A549 (cell line): Measurements from ENCODE around the gene CCPG1. TPM values are rescaled to one million over a fixed set of nuclear protein-coding genes. Genes with fewer than 3 reads are reported as not detected.
A peak's percentile ranks its signal among the peaks of the same experiment; 100 is the strongest.

Source experiments
- ATAC-seq, 2 experiments: fragments of 200-7000 bp in 1 of 2; fragments of >200 bp in 1 of 2; cut with Nextera tagmentation in 1 of 2; cut with Tn5 transposase in 1 of 2; 3 replicates each; pipeline versions ENCODE4 v1.8.0 to v1.9.1; 2018 to 2020; ENCODE audit warnings: mild to moderate bottlenecking in 1 of 2, moderate library complexity in 1 of 2
- CTCF ChIA-PET: fragments of 300-600 bp; sonication (Branson Sonifier 250); formaldehyde crosslinking; extraction: SDS; loops from one replicate; lab custom pipeline; 2021; ENCODE audit warnings: antibody characterized with exemption, inconsistent platforms; lab: Yijun Ruan, JAX
- POLR2A ChIA-PET: fragments of 350-600 bp; formaldehyde crosslinking; extraction: SDS; loops from one replicate; lab custom pipeline; 2021; ENCODE audit warnings: antibody characterized with exemption, inconsistent platforms; lab: Yijun Ruan, JAX
- DNase-seq, 2 experiments: peaks; one replicate each; pipeline versions ENCODE4 v3.0.0 to v3.0.0-alpha.2; 2011 to 2016; ENCODE audit warnings: low read depth in 1 of 2, low spot score in 1 of 2
- FAIRE-seq: peaks from 2 replicates; lab custom pipeline; 2011; peaks lifted over from hg19 to GRCh38; lab: Jason Lieb, UNC
- H3K27ac ChIP-seq, 2 experiments: fragments of >200 bp; sonication (Bioruptor Twin); formaldehyde crosslinking; 3 replicates each; pipeline ENCODE4 v1.5.1; 2016 to 2017
- H3K4me1 ChIP-seq: fragments of >200 bp; sonication (Bioruptor Twin); formaldehyde crosslinking; 3 replicates; pipeline ENCODE4 v1.6.1; 2016
- H3K4me2 ChIP-seq: fragments of >200 bp; sonication (Bioruptor Twin); formaldehyde crosslinking; 3 replicates; pipeline ENCODE4 v1.6.1; 2016
- H3K4me3 ChIP-seq: fragments of >200 bp; sonication (Bioruptor Twin); formaldehyde crosslinking; 3 replicates; pipeline ENCODE4 v1.5.1; 2016
- H3K9me3 ChIP-seq: fragments of >200 bp; sonication (Bioruptor Twin); formaldehyde crosslinking; 3 replicates; pipeline ENCODE4 v1.6.1; 2016
- CBX2 ChIP-seq: fragments of 200-600 bp; sonication (generic); IDR thresholded peaks from 2 replicates; pipeline ENCODE4 v1.6.1; 2016; ENCODE audit warnings: low read depth, mild to moderate bottlenecking, borderline replicate concordance
- CHD2 ChIP-seq: fragments of 150-350 bp; IDR thresholded peaks from 2 replicates; pipeline ENCODE4 v1.6.1; 2014; ENCODE audit warnings: low read length; ENCODE audit not compliant: partially characterized antibody
- E2F6 ChIP-seq: IDR thresholded peaks from 2 replicates; pipeline ENCODE4 v1.6.1; 2012; ENCODE audit warnings: low read depth, borderline replicate concordance
- EHF ChIP-seq: fragments of 250-450 bp; sonication (Bioruptor Pico); IDR thresholded peaks from 2 replicates; pipeline ENCODE4 v1.5.0; 2020; ENCODE audit warnings: mild to moderate bottlenecking
- ESRRA ChIP-seq: fragments of 150-350 bp; IDR thresholded peaks from 2 replicates; pipeline ENCODE4 v1.6.1; 2014; ENCODE audit warnings: mild to moderate bottlenecking, low read length, borderline replicate concordance
- FOSL2 ChIP-seq, 2 experiments: fragments of 450-650 bp in 1 of 2; fragments of >200 bp in 1 of 2; sonication (Bioruptor Twin) in 1 of 2; formaldehyde crosslinking; IDR thresholded peaks; 2 replicates each; pipeline versions ENCODE4 v1.5.0 to v1.6.1; 2016 to 2020; ENCODE audit warnings: mild to moderate bottlenecking in 1 of 2, moderate library complexity in 1 of 2
- FOXS1 ChIP-seq: fragments of 250-450 bp; sonication (Bioruptor Pico); IDR thresholded peaks from 2 replicates; pipeline ENCODE4 v1.5.0; 2020; ENCODE audit warnings: mild to moderate bottlenecking, moderate library complexity
- GATA3 ChIP-seq: IDR thresholded peaks from 2 replicates; pipeline ENCODE4 v1.6.1; 2012; ENCODE audit warnings: borderline replicate concordance
- HDAC2 ChIP-seq: fragments of 200-600 bp; sonication (generic); IDR thresholded peaks from 2 replicates; pipeline ENCODE4 v1.6.1; 2016
- HES2 ChIP-seq: fragments of >200 bp; sonication (Bioruptor Twin); formaldehyde crosslinking; IDR thresholded peaks from 2 replicates; pipeline ENCODE4 v1.6.1; 2016
- HMGXB4 ChIP-seq: fragments of 250-450 bp; sonication (Bioruptor Pico); IDR thresholded peaks from 2 replicates; pipeline ENCODE4 v1.5.0; 2021; ENCODE audit warnings: mild to moderate bottlenecking, moderate library complexity, borderline replicate concordance
- HOXB5 ChIP-seq: fragments of 250-450 bp; sonication (Bioruptor Pico); IDR thresholded peaks from 2 replicates; pipeline ENCODE4 v1.5.0; 2020; ENCODE audit warnings: mild to moderate bottlenecking, moderate library complexity
- KDM1A ChIP-seq: fragments of 200-600 bp; sonication (generic); IDR thresholded peaks from 2 replicates; pipeline ENCODE4 v1.6.1; 2016; ENCODE audit warnings: low read depth, mild to moderate bottlenecking
- KDM5A ChIP-seq: fragments of 200-600 bp; sonication (generic); IDR thresholded peaks from 2 replicates; pipeline ENCODE4 v1.6.1; 2016; ENCODE audit warnings: antibody characterized with exemption, mild to moderate bottlenecking
- MAFK ChIP-seq: fragments of 450-650 bp; IDR thresholded peaks from 2 replicates; pipeline ENCODE4 v1.6.1; 2014; ENCODE audit not compliant: partially characterized antibody
- POLR2AphosphoS2 ChIP-seq: conservative IDR thresholded peaks from 2 replicates; pipeline ENCODE4 v1.6.1; 2012; ENCODE audit warnings: low read length, improper control_type of control experiment, inconsistent platforms
- RARB ChIP-seq: fragments of 250-450 bp; sonication (Bioruptor Pico); IDR thresholded peaks from 2 replicates; pipeline ENCODE4 v1.8.0; 2021; ENCODE audit warnings: mild to moderate bottlenecking, moderate library complexity
- RFX5 ChIP-seq: fragments of 450-650 bp; IDR thresholded peaks from 2 replicates; pipeline ENCODE4 v1.7.1; 2014; ENCODE audit warnings: antibody characterized with exemption, mild to moderate bottlenecking, moderate library complexity
- SREBF2 ChIP-seq: fragments of 450-650 bp; IDR thresholded peaks from 2 replicates; pipeline ENCODE4 v1.6.1; 2014; ENCODE audit warnings: mild to moderate bottlenecking, moderate library complexity
- TFCP2L1 ChIP-seq: fragments of 250-450 bp; sonication (Bioruptor Pico); IDR thresholded peaks from 2 replicates; pipeline ENCODE4 v1.5.0; 2021; ENCODE audit warnings: mild to moderate bottlenecking
- TP53 ChIP-seq: fragments of 250-450 bp; sonication (Bioruptor Pico); IDR thresholded peaks from 2 replicates; pipeline ENCODE4 v1.5.0; 2021; ENCODE audit warnings: mild to moderate bottlenecking, moderate library complexity
- USF2 ChIP-seq: fragments of 450-650 bp; IDR thresholded peaks from 2 replicates; pipeline ENCODE4 v1.6.1; 2014; ENCODE audit warnings: antibody characterized with exemption
- ZNF302 ChIP-seq: fragments of 250-450 bp; sonication (Bioruptor Pico); IDR thresholded peaks from 2 replicates; pipeline ENCODE4 v1.9.0; 2021; ENCODE audit warnings: inconsistent platforms, mild to moderate bottlenecking, moderate library complexity
- ZSCAN20 ChIP-seq: fragments of 250-450 bp; sonication (Bioruptor Pico); IDR thresholded peaks from 2 replicates; pipeline ENCODE4 v1.8.0; 2022; ENCODE audit warnings: mild to moderate bottlenecking, moderate library complexity
- WGBS: methylation state at CpG from one replicate; pipeline ENCODE4 v1.1.6; 2017; ENCODE audit errors: missing lambda C conversion rate; 5-methylcytosine and 5-hydroxymethylcytosine counted together
- polyA plus RNA-seq, 4 experiments: library from polyadenylated mRNA; depleted of rRNA in 3 of 4; stranded (reverse); fragments of >200 nt; fragmentation: RNase III in 1 of 4; extraction: RNeasy Plus Mini Kit Qiagen cat#74134 plus additional on column Dnase treatment in 1 of 4; gene quantifications; 2 replicates in 3 of 4; 3 replicates in 1 of 4; pipeline ENCODE4 v1.2.3, GENCODE V29; 2011 to 2017

CCPG1 gene
- polyA plus RNA-seq, 2 of the 4 experiments (the other 2 are of a cell fraction): 36.6 to 176 TPM

GRCh38 chr15:55366981-55367380 lies 41.2 kb downstream of the CCPG1 start:
- Histone ChIP-seq H3K4me3 (no peak overlapping the region), H3K4me1 (peaks cover 4% of the 10 kb centered on the region; the same call in 1 of the 3 replicates), H3K4me2 (no peak overlapping the region), H3K27ac (no peak overlapping the region), H3K9me3 (no peaks in the 10 kb centered on the region)
- WGBS: 85% methylated on average over 1 of the region's 1 CpG
- ATAC-seq (no peak), DNase-seq (no peak), FAIRE-seq (peak; percentile 18)
- TF ChIP-seq FOXS1 (CRISPR knock-in tag) (no peak), HOXB5 (CRISPR knock-in tag) (no peak), ESRRA (no peak), ZNF302 (CRISPR knock-in tag) (no peak), EHF (CRISPR knock-in tag) (no peak), GATA3 (no peak), CHD2 (no peak), SREBF2 (no peak)
- CTCF ChIA-PET: interaction anchor here (1.9 kb wide), 1 partner anchor 8 kb away, joined by 5 read pairs; no protein-coding TSS in a partner anchor
- POLR2A ChIA-PET: interaction anchor here (1.1 kb wide), 1 partner anchor 73 kb away, joined by 3 read pairs; no protein-coding TSS in a partner anchor

- Histone ChIP-seq H3K4me1 (peaks cover 11% of the 10 kb centered on the region; the same call in 2 of the 3 replicates), H3K9me3 (no peaks in the 10 kb centered on the region), H3K27ac (no peak overlapping the region), H3K4me2 (no peak overlapping the region), H3K4me3 (no peak overlapping the region)
- WGBS: 98% methylated on average over 2 of the region's 2 CpGs
- FAIRE-seq (no peak), ATAC-seq (no peak), DNase-seq (no peak)
- ChIA-PET CTCF (interaction anchor here (0.8 to 1.0 kb wide), 2 partner anchors 32 to 73 kb away, joined by 3 read pairs; no protein-coding TSS in a partner anchor), POLR2A (interaction anchor here (0.6 kb wide), 1 partner anchor 23 kb away, joined by 3 read pairs; no protein-coding TSS in a partner anchor)
- TF ChIP-seq KDM5A: no peak
Measured at GRCh38 chr15:55362641-55363040, 45.5 kb downstream of the CCPG1 start.

- no peak overlapping the region for H3K27ac ChIP-seq
- H3K4me3 ChIP-seq: no peak overlapping the region
- H3K4me2 ChIP-seq: no peak overlapping the region
- H3K4me1 ChIP-seq: peaks cover 13% of the 10 kb centered on the region; the same call in 2 of the 3 replicates
- H3K9me3 ChIP-seq: no peaks in the 10 kb centered on the region
- POLR2A ChIA-PET: no interaction called here
- CTCF ChIA-PET: interaction anchor here (1.0 kb wide), 1 partner anchor 47 kb away, joined by 4 read pairs; the partner anchor contains the start of genes CCPG1 and PIERCE2
- no peak for ATAC-seq
- no peak for DNase-seq
- FAIRE-seq: no peak
- WGBS: 93% methylated on average over 10 of the region's 10 CpGs
- TF ChIP-seq RFX5: no peak
Measured at GRCh38 chr15:55361048-55361447, 47.1 kb downstream of the CCPG1 start.

GRCh38 chr15:55360256-55360655 lies 47.9 kb downstream of the CCPG1 start:
- DNase-seq (no peak), FAIRE-seq (no peak), ATAC-seq (no peak)
- ChIA-PET CTCF (interaction anchor here (1.2 kb wide), 1 partner anchor 21 kb away, joined by 4 read pairs; no protein-coding TSS in a partner anchor), POLR2A (no interaction called here)
- no peak overlapping the region for H3K27ac ChIP-seq
- no peak for TF ChIP-seq MAFK
- no peak for TF ChIP-seq POLR2AphosphoS2
- TF ChIP-seq HDAC2: no peak
- 93% methylated on average over 6 of the region's 6 CpGs for WGBS
- peaks cover 13% of the 10 kb centered on the region; the same call in 2 of the 3 replicates for H3K4me1 ChIP-seq
- no peaks in the 10 kb centered on the region for H3K9me3 ChIP-seq
- no peak overlapping the region for H3K4me2 ChIP-seq
- H3K4me3 ChIP-seq: no peak overlapping the region

GRCh38 chr15:55358471-55358870 lies 49.7 kb downstream of the CCPG1 start:
- no peak for ATAC-seq
- FAIRE-seq: no peak
- Histone ChIP-seq H3K9me3 (no peaks in the 10 kb centered on the region), H3K4me2 (peak overlapping the region; percentile 7; the same call in 1 of the 3 replicates), H3K4me1 (peaks cover 13% of the 10 kb centered on the region; the same call in 2 of the 3 replicates), H3K4me3 (no peak overlapping the region), H3K27ac (no peak overlapping the region)
- ChIA-PET CTCF (interaction anchor here (1.0 to 1.5 kb wide), 7 partner anchors 9 to 84 kb away, joined by 3 to 7 read pairs (median 3); no protein-coding TSS in a partner anchor), POLR2A (interaction anchor here (1.2 kb wide), 1 partner anchor 50 kb away, joined by 3 read pairs; the partner anchor contains the start of genes CCPG1 and PIERCE2)
- no peak for DNase-seq
- TF ChIP-seq SREBF2 (no peak), ZNF302 (CRISPR knock-in tag) (no peak), GATA3 (no peak), HMGXB4 (no peak), CBX2 (no peak), TFCP2L1 (CRISPR knock-in tag) (no peak), RARB (CRISPR knock-in tag) (no peak), USF2 (no peak), KDM1A (no peak), HES2 (no peak), E2F6 (no peak), TP53 (CRISPR knock-in tag) (no peak), FOSL2 (IDR thresholded peaks at IDR 0.05) (no peak), FOSL2 (CRISPR knock-in tag; IDR thresholded peaks at IDR 0.05) (no peak), ZSCAN20 (CRISPR knock-in tag) (no peak)
